Adrenal gland (tissue), 12 donors: ENCODE results near the gene ST6GALNAC3. TPM values are rescaled to one million over a fixed set of nuclear protein-coding genes. Genes with fewer than 3 reads are reported as not detected.

ENCODE experiments used
- DNase-seq, 7 donors: peaks; one replicate each; pipeline ENCODE4 v3.0.0-alpha.2; 2019 to 2020
- H3K27ac ChIP-seq, 5 donors: fragments of 200-600 bp; sonication (generic) in 4 of 5; 1 replicate in 3 of 5; 2 replicates in 2 of 5; pipeline versions ENCODE4 v1.5.1 to v1.8.0; 2016 to 2020; ENCODE audit warnings: mild to moderate bottlenecking in 1 of 5
- H3K27me3 ChIP-seq: fragments of 200-600 bp; 2 replicates; pipeline ENCODE4 v1.8.0; 2021
- H3K36me3 ChIP-seq, 2 donors: fragments of 200-600 bp; replicated peaks in 1 of 2; 1 replicate in 1 of 2; 2 replicates in 1 of 2; pipeline versions ENCODE4 v1.5.1 to v1.8.0; 2018 to 2022
- H3K4me1 ChIP-seq, 2 donors: fragments of 200-600 bp; replicated peaks in 1 of 2; 1 replicate in 1 of 2; 2 replicates in 1 of 2; pipeline versions ENCODE4 v1.5.1 to v1.8.0; 2018 to 2021
- H3K4me3 ChIP-seq, 4 donors: fragments of 200-600 bp; sonication (generic) in 3 of 4; one replicate each; pipeline ENCODE4 v1.5.1; 2016 to 2018
- H3K9me3 ChIP-seq, 3 donors: fragments of 200-600 bp; sonication (generic) in 1 of 3; replicated peaks in 1 of 3; 1 replicate in 2 of 3; 2 replicates in 1 of 3; pipeline versions ENCODE4 v1.5.1 to v1.8.0; 2016 to 2021
- CTCF ChIP-seq, 6 experiments: fragments of 450-650 bp in 4 of 6; fragments of 200-600 bp in 2 of 6; sonication (generic) in 1 of 6; IDR thresholded peaks; 1 replicate in 5 of 6; 2 replicates in 1 of 6; pipeline versions ENCODE4 v1.5.1 to v1.8.0; 2016 to 2021; ENCODE audit warnings: antibody characterized with exemption in 6 of 6, mild to moderate bottlenecking in 2 of 6, moderate library complexity in 1 of 6
- POLR2A ChIP-seq, 2 donors: fragments of 450-650 bp; IDR thresholded peaks; one replicate each; pipeline ENCODE4 v1.6.1; 2017; ENCODE audit warnings: antibody characterized with exemption in 2 of 2, mild to moderate bottlenecking in 2 of 2, moderate library complexity in 1 of 2
- WGBS, 4 donors: extraction: QIAGEN DNeasy Blood & Tissue Kit in 2 of 4; methylation state at CpG; one replicate each; pipeline versions ENCODE4 v1.1.5 to v1.1.7; 2013 to 2017; 5-methylcytosine and 5-hydroxymethylcytosine counted together
- intact Hi-C, 2 donors: fragments of 100-400 bp; cut with DNase I; formaldehyde crosslinking; loops; one replicate each; pipeline versions ENCODE4 v1.14.1 to v1.15.0; 2022 to 2023
- polyA plus RNA-seq, 3 donors: library from polyadenylated mRNA; stranded (reverse); fragments of 200-250 nt in 2 of 3; fragments of 350-450 nt in 1 of 3; fragmentation: Illumina TruSeq in 1 of 3; extraction: RNeasy Lipid Tissue Mini Kit (QIAGEN cat#74804) in 1 of 3; gene quantifications; one replicate each; pipeline ENCODE4 v1.2.3, GENCODE V29; 2013 to 2014
- total RNA-seq, 9 donors: library from RNA; depleted of rRNA in 4 of 9; stranded (reverse); fragments of >200 nt in 4 of 9; fragments of 120-200 nt in 1 of 9; fragmentation: NEBNext Ultra II Directional in 1 of 9; extraction: Animal tissue kit (Norgen Biotek cat#: 25700) in 1 of 9; gene quantifications; one replicate each; pipeline versions ENCODE4 v1.1.0 to v1.2.4, GENCODE V29; 2013 to 2023
- donor health status: healthy with polysubstance abuse.
- donor health status: Bipolar disorder and iron deficiency.
- donor health status: DM: yes; HTN: yes; CAD: no.
- donor health status: DM: no; HTN: no; CAD: no.
- donor health status: DM: no; HTN: no; CAD: no.
- donor health status: DM: yes; HTN: yes; CAD: no.

ST6GALNAC3 gene
- total and polyA plus RNA-seq, 12 donors: 1.4 to 11.5 (median 5.9) TPM

GRCh38 chr1:76622774-76623528 is 548.4 kb downstream of the ST6GALNAC3 start:
- H3K4me1 ChIP-seq: no peaks in the 10 kb centered on the region
- H3K4me3 ChIP-seq: no peak overlapping the region
- no peak for DNase-seq
- intact Hi-C loops: no loop called here
- no peaks in the 10 kb centered on the region for H3K9me3 ChIP-seq
- no peaks in the 10 kb centered on the region for H3K27me3 ChIP-seq
- 60 to 72% (median 62%) methylated on average over 7 of the region's 7 CpGs for WGBS, 4 donors
- TF ChIP-seq CTCF (IDR thresholded peaks at IDR 0.05) (no peak), POLR2A (IDR thresholded peaks at IDR 0.05) (no peak)
- H3K36me3 ChIP-seq: no peaks in the 10 kb centered on the region
- no peak overlapping the region for H3K27ac ChIP-seq

DNA sequence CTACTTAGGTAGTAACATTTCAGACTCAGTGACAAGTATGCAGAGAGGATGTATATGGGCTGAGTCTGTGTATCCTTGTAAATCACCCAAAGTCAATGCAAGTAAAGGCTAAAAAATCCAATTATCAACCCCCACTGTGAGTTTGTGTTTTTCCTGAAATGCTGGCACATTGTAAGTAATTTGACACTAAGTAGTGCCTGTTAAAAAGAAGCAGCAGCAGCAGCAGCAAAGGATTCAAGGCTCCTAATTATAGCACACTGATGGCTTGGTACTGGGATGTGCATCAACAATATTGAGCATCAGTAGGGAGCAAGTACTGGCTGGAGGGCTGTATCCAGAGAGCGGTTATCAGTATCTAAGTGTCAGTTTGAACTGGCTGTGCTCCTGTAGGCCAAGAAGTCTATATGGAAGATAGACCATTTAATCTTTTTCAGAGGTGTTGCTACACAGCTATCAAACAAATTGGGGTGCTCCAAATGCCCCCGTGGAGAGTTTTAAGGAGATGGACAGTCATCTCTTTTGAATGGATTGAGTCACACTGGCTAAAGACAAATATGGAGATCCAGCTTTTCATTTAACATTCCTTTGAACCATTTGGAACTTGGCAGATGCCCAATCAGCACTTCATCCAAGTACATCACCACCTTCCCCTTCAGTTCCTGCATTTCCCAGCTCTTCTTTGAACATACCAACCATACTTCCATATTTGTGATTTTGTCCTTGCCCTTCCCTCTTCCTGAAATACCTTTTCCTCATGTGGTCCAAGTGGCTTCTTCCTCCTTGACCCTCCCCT is 551.5 kb downstream of the ST6GALNAC3 start:
- H3K4me1 ChIP-seq: no peaks in the 10 kb centered on the region
- no peaks in the 10 kb centered on the region for H3K27me3 ChIP-seq
- H3K36me3 ChIP-seq: no peaks in the 10 kb centered on the region
- no peak overlapping the region for H3K4me3 ChIP-seq
- TF ChIP-seq CTCF (IDR thresholded peaks at IDR 0.05): no peak
- TF ChIP-seq POLR2A (IDR thresholded peaks at IDR 0.05): no peak
- 81 to 84% (median 83%) methylated on average over 2 of the region's 2 CpGs for WGBS, 4 donors
- no peaks in the 10 kb centered on the region for H3K9me3 ChIP-seq
- H3K27ac ChIP-seq: no peak overlapping the region
- intact Hi-C loops: no loop called here
- no peak for DNase-seq

- Histone ChIP-seq H3K4me1 (no peaks in the 10 kb centered on the region), H3K36me3 (no peaks in the 10 kb centered on the region), H3K27ac (no peak overlapping the region), H3K27me3 (no peaks in the 10 kb centered on the region), H3K4me3 (no peak overlapping the region), H3K9me3 (no peaks in the 10 kb centered on the region)
- no peak for TF ChIP-seq CTCF (IDR thresholded peaks at IDR 0.05)
- no peak for TF ChIP-seq POLR2A (IDR thresholded peaks at IDR 0.05)
- WGBS, 4 donors: 62 to 71% (median 65%) methylated on average over 5 of the region's 5 CpGs
- no peak for DNase-seq
- intact Hi-C loops: no loop called here
These were observed 553.0 kb downstream of the ST6GALNAC3 start for GRCh38 chr1:76627498-76627897.

GRCh38 chr1:76627901-76628300 is 553.4 kb downstream of the ST6GALNAC3 start:
- H3K27me3 ChIP-seq: no peaks in the 10 kb centered on the region
- no peak for TF ChIP-seq POLR2A (IDR thresholded peaks at IDR 0.05)
- TF ChIP-seq CTCF (IDR thresholded peaks at IDR 0.05): no peak
- no peak for DNase-seq
- no peaks in the 10 kb centered on the region for H3K36me3 ChIP-seq
- no peak overlapping the region for H3K4me3 ChIP-seq
- no peak overlapping the region for H3K27ac ChIP-seq
- intact Hi-C loops: no loop called here
- H3K4me1 ChIP-seq: no peaks in the 10 kb centered on the region
- H3K9me3 ChIP-seq: no peaks in the 10 kb centered on the region
